ENCODE results near the gene ADH5. TPM values are rescaled to one million over a fixed set of nuclear protein-coding genes. Genes with fewer than 3 reads are reported as not detected.
"Not testable (repeated sequence)": the region's sequence is repeated elsewhere in the genome, so short reads cannot be mapped to it uniquely, and the experiment has no call there.

Gene ADH5
- total and polyA plus RNA-seq, 2 of the 8 experiments (the other 6 are each of a cell fraction or from before 2014, with no cell fraction given), result 223 to 327 TPM

DNA sequence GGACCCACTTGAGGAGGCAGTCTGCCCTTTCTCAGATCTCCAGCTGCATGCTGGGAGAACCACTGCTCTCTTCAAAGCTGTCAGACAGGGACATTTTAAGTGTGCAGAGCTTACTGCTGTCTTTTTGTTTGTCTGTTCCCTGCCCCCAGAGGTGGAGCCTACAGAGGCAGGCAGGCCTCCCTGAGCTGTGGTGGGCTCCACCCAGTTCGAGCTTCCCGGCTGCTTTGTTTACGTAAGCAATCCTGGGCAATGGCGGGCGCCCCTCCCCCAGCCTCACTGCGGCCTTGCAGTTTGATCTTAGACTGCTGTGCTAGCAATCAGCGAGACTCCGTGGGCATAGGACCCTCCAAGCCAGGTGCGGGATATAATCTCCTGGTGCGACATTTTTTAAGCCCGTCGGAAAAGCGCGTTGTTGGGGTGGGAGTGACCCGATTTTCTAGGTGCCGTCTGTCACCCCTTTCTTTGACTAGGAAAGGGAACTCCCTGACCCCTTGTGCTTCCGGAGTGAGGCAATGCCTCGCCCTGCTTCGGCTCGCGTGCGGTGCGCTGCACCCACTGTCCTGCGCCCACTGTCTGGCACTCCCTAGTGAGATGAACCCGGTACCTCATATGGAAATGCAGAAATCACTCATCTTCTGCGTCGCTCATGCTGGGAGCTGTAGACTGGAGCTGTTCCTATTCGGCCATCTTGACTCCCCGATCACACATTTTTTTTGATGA, 28.7 kb upstream of the ADH5 start:
- H3K9me3 ChIP-seq (ENCODE audit: insufficient read depth in 2 of 2, low read depth in 1 of 2, low read length in 1 of 2); H3K18ac ChIP-seq (ENCODE audit: extremely low read depth, low read length); H3K14ac ChIP-seq (ENCODE audit: insufficient read length); H2BK15ac ChIP-seq (ENCODE audit: low read length); DNase-seq (ENCODE audit: low read depth in 1 of 2, low spot score in 2 of 2); H2BK5ac ChIP-seq (ENCODE audit: low read depth, low read length); H4K8ac ChIP-seq (ENCODE audit: extremely low read depth, insufficient read depth, low read length); H2AK5ac ChIP-seq (ENCODE audit: low read depth, low read length); H3K56ac ChIP-seq (replicated peaks; ENCODE audit: insufficient read length, low read depth, low read length); H4K20me1 ChIP-seq (replicated peaks in 1 of 2; ENCODE audit: control insufficient read depth in 1 of 2, insufficient read depth in 2 of 2, low read length in 2 of 2); H3K4me3 ChIP-seq (ENCODE audit: extremely low read depth in 1 of 4, insufficient read depth in 2 of 4, low read depth in 3 of 4, low read length in 4 of 4); H4K5ac ChIP-seq (ENCODE audit: insufficient read length, low read depth, low read length); H3K27me3 ChIP-seq (replicated peaks in 1 of 4; ENCODE audit: control insufficient read depth in 3 of 4, extremely low read depth in 1 of 4, insufficient read depth in 3 of 4, low read length in 3 of 4); H3K79me1 ChIP-seq (ENCODE audit: low read depth, low read length); H4K91ac ChIP-seq (replicated peaks; ENCODE audit: insufficient read length, low read length); H3K23me2 ChIP-seq (ENCODE audit: low read depth, low read length); H3K4ac ChIP-seq (replicated peaks; ENCODE audit: insufficient read length, low read depth, low read length); POLR2A ChIA-PET (ENCODE audit: partially characterized antibody); H2BK12ac ChIP-seq (ENCODE audit: low read depth, low read length); H3K4me2 ChIP-seq (ENCODE audit: insufficient read depth in 1 of 2, low read depth in 2 of 2, low read length in 2 of 2); H3K79me2 ChIP-seq (ENCODE audit: control insufficient read depth in 1 of 2, insufficient read depth in 2 of 2, low read length in 2 of 2); H3K27ac ChIP-seq (ENCODE audit: low read depth, low read length); FAIRE-seq; H2AFZ ChIP-seq (ENCODE audit: low read length); H3K23ac ChIP-seq (ENCODE audit: insufficient read length); H3K4me1 ChIP-seq (replicated peaks in 1 of 4; ENCODE audit: control insufficient read depth in 3 of 4, insufficient read depth in 4 of 4, low read length in 3 of 4); H3K9ac ChIP-seq (replicated peaks in 1 of 4; ENCODE audit: extremely low read depth in 1 of 4, low read depth in 3 of 4, low read length in 3 of 4); H2BK120ac ChIP-seq (replicated peaks; ENCODE audit: low read depth, low read length); H2BK20ac ChIP-seq (ENCODE audit: low read length); H3K36me3 ChIP-seq (ENCODE audit: control insufficient read depth in 2 of 4, insufficient read depth in 4 of 4, low read length in 3 of 4): not testable (repeated sequence)
- CTCF ChIA-PET (ENCODE audit: partially characterized antibody), result interaction anchor here (0.8 to 2.5 kb wide), 5 partner anchors 27 to 344 kb away, joined by 3 to 12 read pairs (median 3); no protein-coding TSS in a partner anchor
- WGBS, 2 experiments (ENCODE audit: extremely low coverage in 1 of 2, insufficient coverage in 1 of 2, insufficient read length in 1 of 2, insufficient replicate concordance in 2 of 2, low coverage in 1 of 2, low lambda C conversion rate in 2 of 2, missing lambda C conversion rate in 1 of 2), result 95% methylated on average over 26 of the region's 29 CpGs; no CpG with 5 or more reads in 1 of the 2 experiments
